Aorta (tissue), 5 donors: Measurements from ENCODE around the gene ST7L. TPM values are rescaled to one million over a fixed set of nuclear protein-coding genes. Genes with fewer than 3 reads are reported as not detected.

Experiments used
- ATAC-seq: fragments of 200-7000 bp; cut with Tn5 transposase; one replicate; pipeline ENCODE4 v1.9.1; 2022; ENCODE audit warnings: moderate library complexity; ENCODE audit not compliant: low FRiP score
- DNase-seq, 2 donors: peaks; one replicate each; pipeline ENCODE4 v3.0.0-alpha.2; 2020
- H3K27ac ChIP-seq, 2 donors: one replicate each; pipeline ENCODE4 v1.5.1; 2013; ENCODE audit warnings: low read length in 2 of 2, mild to moderate bottlenecking in 2 of 2, moderate library complexity in 2 of 2, control low read depth in 1 of 2, inconsistent platforms in 1 of 2, low read depth in 1 of 2
- H3K27me3 ChIP-seq, 2 donors: one replicate each; pipeline ENCODE4 v1.6.1; 2013; ENCODE audit warnings: control low read depth in 1 of 2, low read length in 1 of 2, mild to moderate bottlenecking in 1 of 2, moderate library complexity in 1 of 2; ENCODE audit not compliant: insufficient read depth in 2 of 2, control insufficient read depth in 1 of 2
- H3K36me3 ChIP-seq, 2 donors: one replicate each; pipeline ENCODE4 v1.6.1; 2013; ENCODE audit warnings: control low read depth in 1 of 2, low read length in 1 of 2, mild to moderate bottlenecking in 1 of 2; ENCODE audit not compliant: insufficient read depth in 2 of 2, control insufficient read depth in 1 of 2
- H3K4me1 ChIP-seq, 2 donors: one replicate each; pipeline ENCODE4 v1.6.1; 2013; ENCODE audit warnings: low read length in 2 of 2, control low read depth in 1 of 2, mild to moderate bottlenecking in 1 of 2, moderate library complexity in 1 of 2; ENCODE audit not compliant: insufficient read depth in 2 of 2, control insufficient read depth in 1 of 2
- H3K4me3 ChIP-seq, 2 donors: one replicate each; pipeline ENCODE4 v1.5.1; 2013; ENCODE audit warnings: low read length in 2 of 2, control low read depth in 1 of 2, mild to moderate bottlenecking in 1 of 2
- H3K9me3 ChIP-seq: one replicate; pipeline ENCODE4 v1.6.1; 2013; ENCODE audit warnings: mild to moderate bottlenecking, low read length; ENCODE audit not compliant: control insufficient read depth
- WGBS, 2 donors: extraction: QIAGEN DNeasy Blood & Tissue Kit; methylation state at CpG; one replicate each; pipeline ENCODE4 v1.1.7; 2013; 5-methylcytosine and 5-hydroxymethylcytosine counted together
- intact Hi-C, 2 donors: fragments of 100-400 bp; cut with DNase I; formaldehyde crosslinking; loops; one replicate each; pipeline versions ENCODE4 v1.14.2 to v1.15.0; 2022
- polyA plus RNA-seq, 2 donors: library from polyadenylated mRNA; stranded (reverse); fragments of 200-250 nt; gene quantifications; one replicate each; pipeline ENCODE4 v1.2.3, GENCODE V29; 2013
- total RNA-seq, 2 donors: library from RNA; stranded (reverse); fragmentation: NEBNext Ultra II Directional; extraction: Animal tissue kit (Norgen Biotek cat#: 25700); gene quantifications; one replicate each; pipeline ENCODE4 v1.2.1, GENCODE V29; 2021
- donor health status: healthy with polysubstance abuse.
- donor health status: Bipolar disorder and iron deficiency.
- donor health status: DM: no; HTN: no; CAD: no.
- donor health status: DM: no; HTN: no; CAD: no.
- donor health status: DM: yes; HTN: yes; CAD: no.

Gene ST7L
- total and polyA plus RNA-seq, 4 donors = 9.3 to 27.3 (median 18.9) TPM

- H3K4me1 ChIP-seq = peaks cover 0 to 4% of the 10 kb centered on the region in 2 donors
- H3K36me3 ChIP-seq = peaks cover 0 to 2% of the 10 kb centered on the region in 2 donors
- 8 to 12% methylated on average over 2 of the region's 2 CpGs for WGBS, 2 donors
- no peak for DNase-seq
- H3K27me3 ChIP-seq = no peaks in the 10 kb centered on the region
- intact Hi-C loops = no loop called here
- H3K4me3 ChIP-seq = no peak overlapping the region
- no peak overlapping the region for H3K27ac ChIP-seq
- no peaks in the 10 kb centered on the region for H3K9me3 ChIP-seq
- ATAC-seq = no peak
These were observed 82.4 kb downstream of the ST7L start for GRCh38 chr1:112536561-112536960.

DNA sequence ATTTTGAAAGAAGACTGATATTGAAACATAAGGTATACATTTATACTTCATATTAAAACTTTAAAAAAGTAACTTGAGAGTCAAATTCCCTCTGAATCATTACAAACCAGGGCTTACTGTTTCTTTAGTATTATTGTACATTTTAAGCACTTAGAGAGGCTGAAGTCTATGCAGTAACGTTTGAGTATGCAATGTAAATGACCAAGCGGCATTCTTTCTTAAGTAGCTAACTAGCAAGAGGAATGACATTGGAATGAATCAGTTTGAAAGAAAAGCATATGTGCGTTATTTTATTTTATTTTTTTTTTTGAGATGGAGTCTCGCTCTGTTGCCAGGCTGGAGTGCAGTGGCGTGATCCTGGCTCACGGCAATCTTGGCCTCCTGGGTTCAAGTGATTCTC, 85.9 kb downstream of the ST7L start:
- 51 to 69% methylated on average over 6 of the region's 6 CpGs for WGBS, 2 donors

DNA sequence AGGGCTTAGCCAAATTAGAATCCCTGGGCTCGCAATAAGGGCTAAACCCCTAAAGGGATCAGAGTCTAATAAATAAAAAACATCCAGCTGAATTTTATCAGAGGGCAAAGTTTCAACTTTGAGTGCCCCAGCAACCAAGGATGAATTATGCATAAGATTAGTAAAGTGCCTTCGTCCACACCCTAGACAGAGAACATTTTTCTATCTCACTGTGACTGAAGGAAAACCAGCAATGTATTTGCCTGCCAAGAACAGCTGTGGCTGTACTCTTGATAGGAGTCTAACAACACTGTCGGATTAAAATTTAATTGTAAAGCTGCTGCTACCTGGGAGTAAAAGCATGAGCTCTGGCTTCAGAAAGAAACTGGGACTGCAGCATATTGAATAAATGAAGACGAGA, 86.9 kb downstream of the ST7L start:
- H3K4me1 ChIP-seq = no peaks in the 10 kb centered on the region
- peaks cover 3 to 5% of the 10 kb centered on the region in 2 donors for H3K36me3 ChIP-seq
- H3K27ac ChIP-seq = no peak overlapping the region
- no peak for DNase-seq
- no peak for ATAC-seq
- WGBS, 2 donors = 60 to 82% methylated on average over 4 of the region's 4 CpGs
- H3K4me3 ChIP-seq = no peak overlapping the region
- intact Hi-C loops = no loop called here
- no peaks in the 10 kb centered on the region for H3K27me3 ChIP-seq
- H3K9me3 ChIP-seq = no peaks in the 10 kb centered on the region

More for the DNA sequence above, 85.9 kb downstream of the ST7L start:
- intact Hi-C loops = no loop called here
- H3K27me3 ChIP-seq = no peaks in the 10 kb centered on the region
- ATAC-seq = no peak
- H3K4me3 ChIP-seq = no peak overlapping the region
- H3K27ac ChIP-seq = no peak overlapping the region
- DNase-seq = no peak
- H3K36me3 ChIP-seq = peaks cover 0 to 2% of the 10 kb centered on the region in 2 donors
- H3K4me1 ChIP-seq = no peaks in the 10 kb centered on the region
- H3K9me3 ChIP-seq = no peaks in the 10 kb centered on the region

DNA sequence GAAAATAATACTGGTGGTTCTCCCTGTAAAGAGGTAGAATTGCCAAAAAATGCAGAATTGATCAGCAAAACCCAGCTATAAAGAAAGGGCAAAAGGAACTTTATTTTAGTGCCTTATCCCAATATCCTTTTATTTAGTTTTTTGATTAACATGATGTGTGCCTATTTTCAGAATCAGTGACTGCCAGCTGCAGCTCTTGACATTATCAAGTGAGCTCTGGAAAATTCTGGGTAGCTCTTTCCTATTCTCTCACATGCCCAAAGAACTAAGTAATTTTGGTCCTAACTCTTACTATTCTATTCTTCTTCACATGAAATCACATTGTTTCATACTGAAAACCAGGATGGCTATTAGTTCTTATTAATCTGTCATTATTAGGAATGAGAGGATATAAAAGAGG, 88.1 kb downstream of the ST7L start:
- H3K9me3 ChIP-seq = no peaks in the 10 kb centered on the region
- intact Hi-C loops = no loop called here
- H3K36me3 ChIP-seq = peaks cover 3 to 7% of the 10 kb centered on the region in 2 donors
- H3K4me3 ChIP-seq = no peak overlapping the region
- DNase-seq (no peak), ATAC-seq (no peak)
- no peaks in the 10 kb centered on the region for H3K4me1 ChIP-seq
- no peaks in the 10 kb centered on the region for H3K27me3 ChIP-seq
- H3K27ac ChIP-seq = no peak overlapping the region

- ATAC-seq (no peak), DNase-seq (no peak)
- Histone ChIP-seq H3K36me3 (peaks cover 3 to 9% of the 10 kb centered on the region in 2 donors), H3K4me3 (no peak overlapping the region), H3K4me1 (no peaks in the 10 kb centered on the region), H3K27me3 (no peaks in the 10 kb centered on the region), H3K27ac (no peak overlapping the region), H3K9me3 (no peaks in the 10 kb centered on the region)
- intact Hi-C loops = no loop called here
These were observed 89.6 kb downstream of the ST7L start for GRCh38 chr1:112529301-112529700.

DNA sequence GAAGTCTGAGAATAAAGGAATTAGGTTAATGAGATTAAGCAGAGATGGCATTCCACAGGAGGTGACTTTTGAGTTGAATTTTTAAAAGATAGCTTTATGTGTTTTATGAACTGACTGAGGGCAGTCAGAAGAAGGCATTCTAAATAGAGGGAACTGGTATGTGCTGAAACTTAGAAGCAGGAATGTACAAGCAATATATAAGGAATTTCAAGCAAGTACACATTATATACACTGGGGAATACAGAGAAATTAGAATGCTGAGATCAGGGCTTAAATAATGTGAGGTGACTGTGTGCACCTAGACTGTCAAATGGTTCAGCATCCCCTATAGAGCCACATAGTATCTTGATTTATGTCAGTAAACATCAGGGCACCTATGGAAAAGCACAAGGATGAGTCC, 90.9 kb downstream of the ST7L start:
- Histone ChIP-seq H3K9me3 (no peaks in the 10 kb centered on the region), H3K27ac (no peak overlapping the region), H3K27me3 (no peaks in the 10 kb centered on the region), H3K4me3 (no peak overlapping the region), H3K4me1 (no peaks in the 10 kb centered on the region), H3K36me3 (peaks cover 3 to 9% of the 10 kb centered on the region in 2 donors)
- no peak for ATAC-seq
- intact Hi-C loops = no loop called here
- DNase-seq = no peak

GRCh38 chr1:112527266-112528010, 91.5 kb downstream of the ST7L start:
- H3K4me1 ChIP-seq = no peaks in the 10 kb centered on the region
- H3K36me3 ChIP-seq = peaks cover 3 to 9% of the 10 kb centered on the region in 2 donors
- intact Hi-C loops = no loop called here
- no peak overlapping the region for H3K27ac ChIP-seq
- ATAC-seq = no peak
- no peak for DNase-seq
- H3K4me3 ChIP-seq = no peak overlapping the region
- WGBS, 2 donors = 46 to 48% methylated on average over 4 of the region's 4 CpGs
- no peaks in the 10 kb centered on the region for H3K9me3 ChIP-seq
- no peaks in the 10 kb centered on the region for H3K27me3 ChIP-seq

GRCh38 chr1:112524986-112525385, 94.0 kb downstream of the ST7L start:
- Histone ChIP-seq H3K27me3 (no peaks in the 10 kb centered on the region), H3K9me3 (no peaks in the 10 kb centered on the region), H3K4me1 (no peaks in the 10 kb centered on the region), H3K27ac (no peak overlapping the region), H3K4me3 (no peak overlapping the region), H3K36me3 (peaks cover 3 to 7% of the 10 kb centered on the region in 2 donors)
- ATAC-seq (no peak), DNase-seq (no peak)
- intact Hi-C loops = no loop called here
- 76 to 91% methylated on average over 1 of the region's 1 CpG for WGBS, 2 donors

- Histone ChIP-seq H3K9me3 (no peaks in the 10 kb centered on the region), H3K4me3 (no peak overlapping the region), H3K4me1 (no peaks in the 10 kb centered on the region), H3K27me3 (no peaks in the 10 kb centered on the region), H3K36me3 (peaks cover 3 to 7% of the 10 kb centered on the region in 2 donors), H3K27ac (no peak overlapping the region)
- no peak for ATAC-seq
- 3 to 9% methylated on average over 8 of the region's 8 CpGs for WGBS, 2 donors
- DNase-seq = no peak
- intact Hi-C loops = no loop called here
These were observed 94.7 kb downstream of the ST7L start for GRCh38 chr1:112524251-112524650.
